GM19043 (cell line): Measurements from ENCODE around the gene AP2M1.
"Not testable (repeated sequence)": the region's sequence is repeated elsewhere in the genome, so short reads cannot be mapped to it uniquely, and the experiment has no call there.

ENCODE experiments used
- ATAC-seq: cut with Tn5 transposase; IDR thresholded peaks from one replicate; pipeline ENCODE4 v1.9.1; 2021; ENCODE audit warnings: low read depth; ENCODE audit not compliant: unreplicated experiment

Gene AP2M1

GRCh38 chr3:184174646-184175492 is at the start of gene AP2M1:
TSS of gene AP2M1 (plus strand) at chr3:184174855. CDS start at chr3:184176994, 2,139 bp downstream.
- peak; percentile 98 for ATAC-seq

GRCh38 chr3:184126006-184126405 is 48.6 kb upstream of the AP2M1 start:
- no peak for ATAC-seq

GRCh38 chr3:184129012-184129411 is 45.6 kb upstream of the AP2M1 start:
- no peak for ATAC-seq

GRCh38 chr3:184132945-184133344 is 41.7 kb upstream of the AP2M1 start:
- no peak for ATAC-seq

- ATAC-seq, result no peak
Observed at GRCh38 chr3:184133840-184134745, 40.6 kb upstream of the AP2M1 start.

GRCh38 chr3:184134746-184135148 is 39.9 kb upstream of the AP2M1 start:
- no peak for ATAC-seq

GRCh38 chr3:184135149-184135910 is 39.3 kb upstream of the AP2M1 start, which contains the start of gene EIF2B5:
TSS of gene EIF2B5 (plus strand) at chr3:184135358. CDS start at chr3:184135386, 28 bp downstream.
- ATAC-seq, result peak; percentile 87

GRCh38 chr3:184135911-184136260 is 38.8 kb upstream of the AP2M1 start:
- ATAC-seq, result no peak

GRCh38 chr3:184140436-184140835 is 34.2 kb upstream of the AP2M1 start:
- no peak for ATAC-seq

- ATAC-seq, result no peak
Observed at GRCh38 chr3:184142199-184142598, 32.5 kb upstream of the AP2M1 start.

GRCh38 chr3:184143327-184143726 is 31.3 kb upstream of the AP2M1 start:
- ATAC-seq, result no peak

- no peak for ATAC-seq
Observed at GRCh38 chr3:184144505-184144904, 30.1 kb upstream of the AP2M1 start.

GRCh38 chr3:184145111-184145524 is 29.5 kb upstream of the AP2M1 start:
- ATAC-seq, result no peak

- ATAC-seq, result no peak
Observed at GRCh38 chr3:184145751-184146270, 28.8 kb upstream of the AP2M1 start.

- ATAC-seq, result no peak
Observed at GRCh38 chr3:184148076-184148475, 26.6 kb upstream of the AP2M1 start.

GRCh38 chr3:184149123-184149522 is 25.5 kb upstream of the AP2M1 start:
- ATAC-seq, result no peak

GRCh38 chr3:184149770-184150169 is 24.9 kb upstream of the AP2M1 start:
- ATAC-seq, result not testable (repeated sequence)

GRCh38 chr3:184154885-184155643 is 19.6 kb upstream of the AP2M1 start, which contains the start of gene DVL3:
TSS of gene DVL3 (plus strand) at chr3:184155377. CDS start at chr3:184155636, 259 bp downstream.
- peak; percentile 76 for ATAC-seq
